Measurements from ENCODE around the gene PRR15. TPM values are rescaled to one million over a fixed set of nuclear protein-coding genes. Genes with fewer than 3 reads are reported as not detected.

PRR15 gene
- total and polyA plus RNA-seq, 2 experiments from 2014 or later: 4.3 to 4.9 TPM

DNA sequence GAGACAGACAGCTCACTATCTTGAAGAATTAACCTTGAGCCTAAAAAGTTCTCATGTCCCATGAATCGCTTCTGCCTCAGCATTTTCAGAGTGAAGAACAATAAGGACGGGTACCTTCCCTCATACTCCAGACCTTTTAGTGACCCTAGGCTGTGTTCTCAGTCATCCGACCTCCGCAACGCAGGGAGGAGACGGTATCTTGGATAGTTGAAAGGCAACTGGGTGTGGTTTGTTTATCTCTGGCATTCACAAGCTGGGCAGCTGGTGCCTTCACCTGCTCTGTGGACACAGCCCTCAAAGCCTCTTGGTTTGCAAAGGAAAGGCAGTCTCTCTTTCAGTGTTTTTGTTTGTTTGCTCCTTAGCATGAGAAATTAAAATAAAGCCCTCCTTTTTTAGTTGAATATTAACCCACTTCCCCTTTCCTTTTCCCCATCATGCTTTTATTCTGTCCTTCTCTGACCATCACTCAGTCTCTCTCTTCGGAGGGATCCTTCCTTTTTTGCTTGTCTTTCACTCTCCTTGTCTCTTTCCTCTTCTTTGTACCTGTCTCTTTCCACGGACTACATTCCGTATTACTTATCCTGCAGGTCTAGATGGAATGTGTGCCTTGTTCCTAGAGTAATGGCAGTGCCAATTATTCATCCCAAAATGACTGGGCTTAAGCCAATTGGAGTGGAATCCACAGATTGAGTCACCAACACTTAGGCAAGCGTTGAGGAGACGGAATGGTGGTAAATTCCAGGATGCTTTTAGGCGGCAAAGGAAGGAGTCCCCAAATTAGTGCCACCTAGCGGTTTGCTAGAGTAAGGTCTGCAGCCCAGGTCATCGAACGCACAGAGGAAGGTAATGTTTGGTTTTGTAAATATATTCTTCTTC lies 45.8 kb downstream of the PRR15 start:
- no peak overlapping the region for H3K27ac ChIP-seq
- TF ChIP-seq CTCF (IDR thresholded peaks at IDR 0.05; ENCODE audit: low read depth, low read length): peak; percentile 82
- no peaks in the 10 kb centered on the region for H3K9me3 ChIP-seq (ENCODE audit: low read depth)
- H3K4me3 ChIP-seq: no peak overlapping the region
- no peaks in the 10 kb centered on the region for H3K36me3 ChIP-seq
- H3K27me3 ChIP-seq: no peaks in the 10 kb centered on the region
- H3K4me1 ChIP-seq (ENCODE audit: low read depth): peaks cover 51% of the 10 kb centered on the region
- peak; percentile 30 to 76 for DNase-seq (ENCODE audit: low read depth in 1 of 2, low spot score in 1 of 2)

DNA sequence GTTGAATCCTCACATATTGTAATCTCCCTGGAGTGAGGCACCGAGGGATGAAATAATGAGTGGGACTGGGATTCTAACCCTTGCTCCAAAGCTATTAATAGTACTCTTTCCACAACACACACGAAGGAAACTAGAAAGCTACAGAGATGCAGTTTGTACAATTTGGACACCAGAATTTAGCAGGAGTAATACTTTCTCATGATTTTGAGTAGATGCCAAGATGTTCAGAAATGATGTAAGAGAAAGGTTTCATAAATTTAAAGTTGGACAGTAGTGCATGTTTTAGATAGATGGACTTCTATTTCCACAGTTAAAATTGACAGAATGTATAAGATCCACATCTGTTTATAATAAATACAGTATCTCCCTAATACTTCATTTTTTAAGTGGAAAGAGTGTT lies 46.5 kb downstream of the PRR15 start:
- DNase-seq (ENCODE audit: low read depth in 1 of 2, low spot score in 1 of 2): peak in 1 of 2 donors; percentile 22
- H3K4me3 ChIP-seq: no peak overlapping the region
- no peaks in the 10 kb centered on the region for H3K36me3 ChIP-seq
- H3K27ac ChIP-seq: no peak overlapping the region
- H3K9me3 ChIP-seq (ENCODE audit: low read depth): no peaks in the 10 kb centered on the region
- H3K27me3 ChIP-seq: no peaks in the 10 kb centered on the region
- H3K4me1 ChIP-seq (ENCODE audit: low read depth): peaks cover 48% of the 10 kb centered on the region
- TF ChIP-seq CTCF (IDR thresholded peaks at IDR 0.05; ENCODE audit: low read depth, low read length): no peak

- Histone ChIP-seq H3K4me3 (no peak overlapping the region), H3K27me3 (no peaks in the 10 kb centered on the region), H3K36me3 (no peaks in the 10 kb centered on the region), H3K4me1 (ENCODE audit: low read depth) (peaks cover 28% of the 10 kb centered on the region), H3K9me3 (ENCODE audit: low read depth) (no peaks in the 10 kb centered on the region), H3K27ac (no peak overlapping the region)
- no peak for DNase-seq (ENCODE audit: low read depth in 1 of 2, low spot score in 1 of 2)
- no peak for TF ChIP-seq CTCF (IDR thresholded peaks at IDR 0.05; ENCODE audit: low read depth, low read length)
These were observed 48.4 kb downstream of the PRR15 start for GRCh38 chr7:29611941-29612544.

- peaks cover 23% of the 10 kb centered on the region for H3K4me1 ChIP-seq (ENCODE audit: low read depth)
- no peak overlapping the region for H3K4me3 ChIP-seq
- H3K27ac ChIP-seq: no peak overlapping the region
- no peaks in the 10 kb centered on the region for H3K36me3 ChIP-seq
- H3K9me3 ChIP-seq (ENCODE audit: low read depth): no peaks in the 10 kb centered on the region
- H3K27me3 ChIP-seq: no peaks in the 10 kb centered on the region
- peak in 1 of 2 donors; percentile 5 for DNase-seq (ENCODE audit: low read depth in 1 of 2, low spot score in 1 of 2)
- no peak for TF ChIP-seq CTCF (IDR thresholded peaks at IDR 0.05; ENCODE audit: low read depth, low read length)
These were observed 49.0 kb downstream of the PRR15 start for GRCh38 chr7:29612596-29612995.

- H3K9me3 ChIP-seq (ENCODE audit: low read depth): no peaks in the 10 kb centered on the region
- H3K27me3 ChIP-seq: no peaks in the 10 kb centered on the region
- H3K4me3 ChIP-seq: no peak overlapping the region
- H3K4me1 ChIP-seq (ENCODE audit: low read depth): peaks cover 18% of the 10 kb centered on the region
- H3K27ac ChIP-seq: no peak overlapping the region
- no peak for DNase-seq (ENCODE audit: low read depth in 1 of 2, low spot score in 1 of 2)
- no peak for TF ChIP-seq CTCF (IDR thresholded peaks at IDR 0.05; ENCODE audit: low read depth, low read length)
- no peaks in the 10 kb centered on the region for H3K36me3 ChIP-seq
These were observed 49.5 kb downstream of the PRR15 start for GRCh38 chr7:29613100-29613499.

Measured in cardiac muscle cell (in vitro differentiated cells and primary cell).